ENCODE results near the gene CSF2RB.

DNA sequence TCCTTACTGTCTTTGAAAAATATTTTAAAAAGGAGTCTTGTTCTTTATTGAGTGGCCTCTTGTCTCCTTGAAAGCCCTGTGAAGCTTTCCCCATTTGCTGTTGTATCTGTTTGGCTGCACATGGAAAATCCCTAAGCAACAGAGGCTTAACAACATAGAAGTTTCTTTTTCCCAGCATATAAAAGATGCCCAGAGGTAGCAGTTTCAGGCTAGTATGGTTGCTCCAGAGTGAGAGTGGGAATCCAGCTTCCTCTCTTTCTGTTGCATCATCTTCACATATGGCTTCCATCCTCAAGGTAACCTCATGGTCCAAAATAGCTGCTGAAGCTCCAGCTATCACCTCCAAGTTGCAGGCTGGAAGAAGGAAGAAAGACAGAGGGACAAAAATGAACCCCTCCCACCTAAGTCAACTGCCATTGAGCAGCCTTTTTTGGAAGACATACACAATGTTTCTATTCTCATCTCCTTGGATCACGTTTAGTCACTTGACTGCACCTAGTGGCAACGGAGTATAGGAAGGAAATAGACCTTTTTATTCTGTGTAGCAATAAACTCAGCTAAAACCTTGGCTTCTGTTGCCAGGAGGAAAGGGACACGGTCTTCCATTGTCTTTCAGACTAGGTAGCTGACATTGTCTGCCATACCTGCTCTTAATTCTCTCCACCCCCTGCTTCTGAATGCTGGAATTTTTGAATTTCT, 5.3 kb downstream of the CSF2RB start:
- no peak for TF ChIP-seq POLR2AphosphoS5 (IDR thresholded peaks at IDR 0.05; ENCODE audit: low read depth, low read length)
- TF ChIP-seq SPI1 (IDR thresholded peaks at IDR 0.05; ENCODE audit: low read depth, low read length) = no peak
- TF ChIP-seq POLR2A (IDR thresholded peaks at IDR 0.05; ENCODE audit: low read depth, low read length) = no peak
- TF ChIP-seq TAF1 (IDR thresholded peaks at IDR 0.05; ENCODE audit: low read depth, low read length) = no peak
